HCT116 (cell line): Measurements from ENCODE around the gene MAP3K2. TPM values are rescaled to one million over a fixed set of nuclear protein-coding genes. Genes with fewer than 3 reads are reported as not detected.

Experiments used
- ATAC-seq: fragments of 200-7000 bp; cut with Tn5 transposase; 2 replicates; pipeline ENCODE4 v1.9.1; 2020; ENCODE audit warnings: mild to moderate bottlenecking, moderate library complexity
- BruUV-seq: library from RNA; stranded (reverse); fragments of 400-500 nt; replicated peaks from 2 replicates; lab custom pipeline; 2021; lab: Mats Ljungman, UMichigan
- CTCF ChIA-PET: fragments of 300-600 bp; sonication (Branson Sonifier 250); formaldehyde crosslinking; loops from one replicate; lab custom pipeline; 2021; ENCODE audit warnings: antibody characterized with exemption; lab: Charles Lee
- POLR2A ChIA-PET: fragments of 300-600, 350-600 bp; sonication (Branson Sonifier 250); formaldehyde crosslinking; loops from one replicate; lab custom pipeline; 2021; ENCODE audit warnings: antibody characterized with exemption; lab: Charles Lee
- RAD21 ChIA-PET, 2 experiments: fragments of 300-600 bp; sonication (Branson Sonifier 250); formaldehyde crosslinking; loops; one replicate each; lab custom pipeline; 2023; ENCODE audit warnings: low total read pairs in 2 of 2; ENCODE audit not compliant: uncharacterized antibody in 2 of 2, unreplicated experiment in 2 of 2, low non-redundant PET in 1 of 2; lab: Charles Lee
- DNase-seq: peaks from one replicate; pipeline ENCODE4 v3.0.0-alpha.2; 2010; ENCODE audit warnings: low read depth, low spot score
- H2AFZ ChIP-seq: fragments of 200-600 bp; shearing (Covaris generic), sonication (generic); 2 replicates; pipeline ENCODE4 v1.6.1; 2017; ENCODE audit warnings: low read depth, mixed run types, mixed read lengths, antibody characterized with exemption, low read length; ENCODE audit not compliant: poor library complexity, severe bottlenecking
- H3K27ac ChIP-seq: 2 replicates; pipeline ENCODE4 v1.5.1; 2012; ENCODE audit warnings: low read depth, low read length
- H3K27me3 ChIP-seq: fragments of 200-600 bp; sonication (generic); 2 replicates; pipeline ENCODE4 v1.6.1; 2016; ENCODE audit warnings: mixed run types, low read length, mixed read lengths; ENCODE audit not compliant: insufficient read depth
- H3K36me3 ChIP-seq, 2 experiments: fragments of 200-500 bp in 1 of 2; fragments of 200-600 bp in 1 of 2; sonication (Bioruptor generic) in 1 of 2; sonication (generic) in 1 of 2; 2 replicates each; pipeline versions ENCODE4 v1.5.1 to v1.6.1; 2014 to 2016; ENCODE audit warnings: low read length in 2 of 2, inconsistent platforms in 1 of 2, mixed read lengths in 1 of 2, mixed run types in 1 of 2; ENCODE audit not compliant: insufficient read depth in 2 of 2, control insufficient read depth in 1 of 2
- H3K4me1 ChIP-seq, 2 experiments: fragments of 200-600 bp in 1 of 2; sonication (generic) in 1 of 2; 2 replicates each; pipeline versions ENCODE4 v1.5.1 to v1.6.1; 2012 to 2017; ENCODE audit warnings: low read length in 2 of 2, inconsistent platforms in 1 of 2, mild to moderate bottlenecking in 1 of 2, mixed read lengths in 1 of 2, mixed run types in 1 of 2, moderate library complexity in 1 of 2; ENCODE audit not compliant: insufficient read depth in 2 of 2, control insufficient read depth in 1 of 2
- H3K4me2 ChIP-seq: fragments of 200-600 bp; sonication (generic); 2 replicates; pipeline ENCODE4 v1.6.1; 2017; ENCODE audit warnings: mixed run types, low read length, mixed read lengths
- H3K4me3 ChIP-seq, 2 experiments: fragments of 200-600 bp in 1 of 2; sonication (generic) in 1 of 2; replicated peaks in 1 of 2; 2 replicates each; pipeline ENCODE4 v1.5.1; 2011 to 2016; ENCODE audit warnings: low read length in 2 of 2, control low read depth in 1 of 2, low read depth in 1 of 2, mild to moderate bottlenecking in 1 of 2, mixed read lengths in 1 of 2, mixed run types in 1 of 2
- H3K79me2 ChIP-seq: fragments of 200-600 bp; sonication (generic); 2 replicates; pipeline ENCODE4 v1.6.1; 2017; ENCODE audit warnings: mild to moderate bottlenecking, mixed run types, low read length, moderate library complexity, mixed read lengths; ENCODE audit not compliant: insufficient read depth
- H3K9ac ChIP-seq: fragments of 200-600 bp; sonication (generic); 2 replicates; pipeline ENCODE4 v1.6.1; 2016; ENCODE audit warnings: low read length, mixed read lengths
- H3K9me2 ChIP-seq: fragments of 200-600 bp; sonication (generic), shearing (Covaris generic); 2 replicates; pipeline ENCODE4 v1.6.1; 2017; ENCODE audit warnings: mixed run types, mild to moderate bottlenecking, moderate library complexity; ENCODE audit not compliant: insufficient read depth
- H3K9me3 ChIP-seq, 2 experiments: fragments of 200-500 bp in 1 of 2; fragments of 200-600 bp in 1 of 2; sonication (Bioruptor generic) in 1 of 2; sonication (generic) in 1 of 2; 2 replicates each; pipeline ENCODE4 v1.6.1; 2014 to 2017; ENCODE audit warnings: low read length in 2 of 2, mixed read lengths in 2 of 2, inconsistent platforms in 1 of 2, low read depth in 1 of 2, mild to moderate bottlenecking in 1 of 2, mixed run types in 1 of 2, moderate library complexity in 1 of 2; ENCODE audit not compliant: control insufficient read depth in 1 of 2, insufficient read depth in 1 of 2
- H4K20me1 ChIP-seq: fragments of 200-600 bp; sonication (generic), shearing (Covaris generic); 2 replicates; pipeline ENCODE4 v1.6.1; 2017; ENCODE audit warnings: mixed run types, mild to moderate bottlenecking, moderate library complexity; ENCODE audit not compliant: insufficient read depth
- CBX3 ChIP-seq: IDR thresholded peaks from 2 replicates; pipeline ENCODE4 v1.6.1; 2012; ENCODE audit warnings: low read depth
- CEBPB ChIP-seq: IDR thresholded peaks from 2 replicates; pipeline ENCODE4 v1.6.1; 2012; ENCODE audit warnings: low read depth
- EZH2 ChIP-seq: fragments of 200-600 bp; sonication (generic); IDR thresholded peaks from 2 replicates; pipeline ENCODE4 v1.6.1; 2017; ENCODE audit warnings: antibody characterized with exemption, mixed run types
- EZH2phosphoT487 ChIP-seq: fragments of 200-600 bp; IDR thresholded peaks from 2 replicates; pipeline ENCODE4 v1.6.1; 2018; ENCODE audit warnings: antibody characterized with exemption, borderline replicate concordance
- JUND ChIP-seq: IDR thresholded peaks from 2 replicates; pipeline ENCODE4 v1.6.1; 2012
- POLR2A ChIP-seq: IDR thresholded peaks from 2 replicates; pipeline ENCODE4 v1.7.0; 2011; ENCODE audit warnings: borderline replicate concordance; ENCODE audit not compliant: insufficient read depth, insufficient read length; ENCODE audit errors: extremely low read depth
- POLR2AphosphoS5 ChIP-seq: IDR thresholded peaks from 2 replicates; pipeline ENCODE4 v1.6.1; 2011; ENCODE audit warnings: mild to moderate bottlenecking, low read depth, low read length, moderate library complexity
- RAD21 ChIP-seq: IDR thresholded peaks from 2 replicates; pipeline ENCODE4 v1.6.1; 2012; ENCODE audit warnings: low read depth, mild to moderate bottlenecking
- SIN3A ChIP-seq: IDR thresholded peaks from 2 replicates; pipeline ENCODE4 v1.6.1; 2012; ENCODE audit warnings: low read depth
- SP1 ChIP-seq: IDR thresholded peaks from 2 replicates; pipeline ENCODE4 v1.6.1; 2012; ENCODE audit warnings: low read depth
- TCF7L2 ChIP-seq: IDR thresholded peaks from 2 replicates; pipeline ENCODE4 v1.7.0; 2011; ENCODE audit warnings: borderline replicate concordance, inconsistent platforms; ENCODE audit not compliant: insufficient read depth, insufficient read length; ENCODE audit errors: extremely low read depth
- YY1 ChIP-seq: IDR thresholded peaks from 2 replicates; pipeline ENCODE4 v1.6.1; 2011; ENCODE audit warnings: low read length, low read depth, moderate library complexity, mild to moderate bottlenecking; ENCODE audit not compliant: insufficient replicate concordance; ENCODE audit errors: extremely low read depth
- ZFX ChIP-seq: fragments of 450-650 bp; IDR thresholded peaks from 2 replicates; pipeline ENCODE4 v1.6.1; 2017
- ZNF274 ChIP-seq: fragments of 200-500 bp; sonication (Bioruptor generic); IDR thresholded peaks from 2 replicates; pipeline ENCODE4 v1.6.1; 2014; ENCODE audit warnings: mild to moderate bottlenecking, low read depth, low read length, inconsistent platforms
- intact Hi-C: fragments of 100-400 bp; cut with micrococcal nuclease; formaldehyde crosslinking; loops from 2 replicates; pipeline ENCODE4 v1.10.0; 2022
- total RNA-seq: library from RNA; stranded (reverse); gene quantifications from one replicate; pipeline ENCODE4 v1.2.1, GENCODE V29; 2021; ENCODE audit not compliant: unreplicated experiment
- TF ChIP-seq, protein P1 (sequence below), 3 experiments: fragments of 200-600 bp in 1 of 3; sonication (generic) in 1 of 3; IDR thresholded peaks in 2 of 3; conservative IDR thresholded peaks in 1 of 3; 2 replicates each; pipeline ENCODE4 v1.5.1; 2012 to 2017; ENCODE audit warnings: low read depth in 2 of 3, low read length in 2 of 3, antibody characterized with exemption in 1 of 3, borderline replicate concordance in 1 of 3, control low read depth in 1 of 3, mild to moderate bottlenecking in 1 of 3, mixed read lengths in 1 of 3, mixed run types in 1 of 3, moderate library complexity in 1 of 3; ENCODE audit not compliant: insufficient read depth in 1 of 3
- TF ChIP-seq, protein P2 (sequence below): IDR thresholded peaks from 2 replicates; pipeline ENCODE4 v1.6.1; 2011; ENCODE audit warnings: mild to moderate bottlenecking, low read length, moderate library complexity; ENCODE audit not compliant: insufficient replicate concordance; ENCODE audit errors: extremely low read depth
- TF ChIP-seq, protein P3 (sequence below): IDR thresholded peaks from 2 replicates; pipeline ENCODE4 v1.6.1; 2012
- TF ChIP-seq, protein P4 (sequence below): IDR thresholded peaks from 2 replicates; pipeline ENCODE4 v1.6.1; 2012; ENCODE audit warnings: low read depth

Gene MAP3K2
- total RNA-seq, 1 experiment from 2014 or later = 44.5 TPM

DNA sequence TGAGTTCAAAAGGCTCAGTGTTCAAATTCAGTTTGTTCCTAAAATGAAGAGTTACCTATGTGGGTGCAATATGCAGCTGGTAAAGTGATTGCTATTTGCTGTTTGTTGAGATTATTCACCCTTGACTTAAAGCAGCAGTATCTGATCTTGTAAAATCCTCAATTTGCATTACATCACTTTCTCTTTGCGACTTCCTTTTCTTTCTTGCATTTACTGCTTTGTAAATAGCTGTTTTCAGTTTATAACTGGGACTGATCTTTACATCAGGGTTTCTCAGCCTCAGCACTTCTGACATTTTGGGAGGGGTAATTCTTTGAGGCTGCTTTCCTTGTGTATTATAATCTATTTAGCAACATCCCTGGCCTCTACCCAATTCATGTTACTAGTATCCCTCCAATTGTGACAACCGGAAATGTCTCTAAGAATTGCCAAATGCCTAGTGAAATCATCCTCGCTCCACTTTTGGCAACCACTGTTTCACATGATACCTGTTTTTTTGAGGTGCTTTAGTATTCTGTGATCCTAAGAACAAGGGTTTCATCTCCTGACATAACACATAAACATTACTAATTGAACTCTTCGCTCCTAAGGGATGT is 81.7 kb downstream of the MAP3K2 start:
- DNase-seq = no peak
- ChIA-PET POLR2A (no interaction called here), RAD21 (no interaction called here), CTCF (no interaction called here)
- intact Hi-C loops = no loop called here
- TF ChIP-seq EZH2 = no peak
- TF ChIP-seq, protein P1, sequence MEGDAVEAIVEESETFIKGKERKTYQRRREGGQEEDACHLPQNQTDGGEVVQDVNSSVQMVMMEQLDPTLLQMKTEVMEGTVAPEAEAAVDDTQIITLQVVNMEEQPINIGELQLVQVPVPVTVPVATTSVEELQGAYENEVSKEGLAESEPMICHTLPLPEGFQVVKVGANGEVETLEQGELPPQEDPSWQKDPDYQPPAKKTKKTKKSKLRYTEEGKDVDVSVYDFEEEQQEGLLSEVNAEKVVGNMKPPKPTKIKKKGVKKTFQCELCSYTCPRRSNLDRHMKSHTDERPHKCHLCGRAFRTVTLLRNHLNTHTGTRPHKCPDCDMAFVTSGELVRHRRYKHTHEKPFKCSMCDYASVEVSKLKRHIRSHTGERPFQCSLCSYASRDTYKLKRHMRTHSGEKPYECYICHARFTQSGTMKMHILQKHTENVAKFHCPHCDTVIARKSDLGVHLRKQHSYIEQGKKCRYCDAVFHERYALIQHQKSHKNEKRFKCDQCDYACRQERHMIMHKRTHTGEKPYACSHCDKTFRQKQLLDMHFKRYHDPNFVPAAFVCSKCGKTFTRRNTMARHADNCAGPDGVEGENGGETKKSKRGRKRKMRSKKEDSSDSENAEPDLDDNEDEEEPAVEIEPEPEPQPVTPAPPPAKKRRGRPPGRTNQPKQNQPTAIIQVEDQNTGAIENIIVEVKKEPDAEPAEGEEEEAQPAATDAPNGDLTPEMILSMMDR (IDR thresholded peaks at IDR 0.05 in 2 of 3, conservative IDR thresholded peaks at IDR 0.05 in 1 of 3; ENCODE audit: borderline replicate concordance in 1 of 3, insufficient read depth in 1 of 3, low read depth in 2 of 3, low read length in 2 of 3) = no peak
- TF ChIP-seq YY1 = no peak
- TF ChIP-seq, protein P2, sequence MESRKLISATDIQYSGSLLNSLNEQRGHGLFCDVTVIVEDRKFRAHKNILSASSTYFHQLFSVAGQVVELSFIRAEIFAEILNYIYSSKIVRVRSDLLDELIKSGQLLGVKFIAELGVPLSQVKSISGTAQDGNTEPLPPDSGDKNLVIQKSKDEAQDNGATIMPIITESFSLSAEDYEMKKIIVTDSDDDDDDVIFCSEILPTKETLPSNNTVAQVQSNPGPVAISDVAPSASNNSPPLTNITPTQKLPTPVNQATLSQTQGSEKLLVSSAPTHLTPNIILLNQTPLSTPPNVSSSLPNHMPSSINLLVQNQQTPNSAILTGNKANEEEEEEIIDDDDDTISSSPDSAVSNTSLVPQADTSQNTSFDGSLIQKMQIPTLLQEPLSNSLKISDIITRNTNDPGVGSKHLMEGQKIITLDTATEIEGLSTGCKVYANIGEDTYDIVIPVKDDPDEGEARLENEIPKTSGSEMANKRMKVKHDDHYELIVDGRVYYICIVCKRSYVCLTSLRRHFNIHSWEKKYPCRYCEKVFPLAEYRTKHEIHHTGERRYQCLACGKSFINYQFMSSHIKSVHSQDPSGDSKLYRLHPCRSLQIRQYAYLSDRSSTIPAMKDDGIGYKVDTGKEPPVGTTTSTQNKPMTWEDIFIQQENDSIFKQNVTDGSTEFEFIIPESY = no peak
- TF ChIP-seq CBX3 = no peak
- TF ChIP-seq SP1 = no peak
- TF ChIP-seq, protein P3, sequence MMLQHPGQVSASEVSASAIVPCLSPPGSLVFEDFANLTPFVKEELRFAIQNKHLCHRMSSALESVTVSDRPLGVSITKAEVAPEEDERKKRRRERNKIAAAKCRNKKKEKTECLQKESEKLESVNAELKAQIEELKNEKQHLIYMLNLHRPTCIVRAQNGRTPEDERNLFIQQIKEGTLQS = no peak
- TF ChIP-seq RAD21 = no peak
- no peak for TF ChIP-seq POLR2AphosphoS5
- no peak for TF ChIP-seq JUND
- TF ChIP-seq, protein P4, sequence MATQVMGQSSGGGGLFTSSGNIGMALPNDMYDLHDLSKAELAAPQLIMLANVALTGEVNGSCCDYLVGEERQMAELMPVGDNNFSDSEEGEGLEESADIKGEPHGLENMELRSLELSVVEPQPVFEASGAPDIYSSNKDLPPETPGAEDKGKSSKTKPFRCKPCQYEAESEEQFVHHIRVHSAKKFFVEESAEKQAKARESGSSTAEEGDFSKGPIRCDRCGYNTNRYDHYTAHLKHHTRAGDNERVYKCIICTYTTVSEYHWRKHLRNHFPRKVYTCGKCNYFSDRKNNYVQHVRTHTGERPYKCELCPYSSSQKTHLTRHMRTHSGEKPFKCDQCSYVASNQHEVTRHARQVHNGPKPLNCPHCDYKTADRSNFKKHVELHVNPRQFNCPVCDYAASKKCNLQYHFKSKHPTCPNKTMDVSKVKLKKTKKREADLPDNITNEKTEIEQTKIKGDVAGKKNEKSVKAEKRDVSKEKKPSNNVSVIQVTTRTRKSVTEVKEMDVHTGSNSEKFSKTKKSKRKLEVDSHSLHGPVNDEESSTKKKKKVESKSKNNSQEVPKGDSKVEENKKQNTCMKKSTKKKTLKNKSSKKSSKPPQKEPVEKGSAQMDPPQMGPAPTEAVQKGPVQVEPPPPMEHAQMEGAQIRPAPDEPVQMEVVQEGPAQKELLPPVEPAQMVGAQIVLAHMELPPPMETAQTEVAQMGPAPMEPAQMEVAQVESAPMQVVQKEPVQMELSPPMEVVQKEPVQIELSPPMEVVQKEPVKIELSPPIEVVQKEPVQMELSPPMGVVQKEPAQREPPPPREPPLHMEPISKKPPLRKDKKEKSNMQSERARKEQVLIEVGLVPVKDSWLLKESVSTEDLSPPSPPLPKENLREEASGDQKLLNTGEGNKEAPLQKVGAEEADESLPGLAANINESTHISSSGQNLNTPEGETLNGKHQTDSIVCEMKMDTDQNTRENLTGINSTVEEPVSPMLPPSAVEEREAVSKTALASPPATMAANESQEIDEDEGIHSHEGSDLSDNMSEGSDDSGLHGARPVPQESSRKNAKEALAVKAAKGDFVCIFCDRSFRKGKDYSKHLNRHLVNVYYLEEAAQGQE = no peak
- no peak for TF ChIP-seq ZFX
- no peak for TF ChIP-seq POLR2A
- no peak for TF ChIP-seq ZNF274
- no peak for TF ChIP-seq CEBPB
- no peak for TF ChIP-seq SIN3A
- no peak for TF ChIP-seq TCF7L2
- TF ChIP-seq EZH2phosphoT487 = no peak
- Histone ChIP-seq H3K27me3 (no peaks in the 10 kb centered on the region), H3K4me1 (no peaks in the 10 kb centered on the region), H3K4me3 (no peak overlapping the region), H3K27ac (no peak overlapping the region), H3K9me2 (no peaks in the 10 kb centered on the region), H3K36me3 (peaks cover 0 to 5% of the 10 kb centered on the region in 2 experiments; a peak in 2 of 4 replicates), H3K9me3 (no peaks in the 10 kb centered on the region), H2AFZ (no peak overlapping the region), H3K9ac (no peak overlapping the region), H4K20me1 (no peaks in the 10 kb centered on the region), H3K79me2 (no peaks in the 10 kb centered on the region), H3K4me2 (no peak overlapping the region)
- ATAC-seq = no peak
- TSS peak; percentile 34 for BruUV-seq
